ENCODE measurements around the gene KMT2B. TPM values are rescaled to one million over a fixed set of nuclear protein-coding genes. Genes with fewer than 3 reads are reported as not detected.

KMT2B gene
- polyA plus RNA-seq, 1 donor from 2014 or later = 2.7 TPM

GRCh38 chr19:35727053-35727955 lies 9.5 kb downstream of the KMT2B start:
- H3K36me3 Mint-ChIP-seq = peaks cover 4% of the 10 kb centered on the region
- no peaks in the 10 kb centered on the region for H3K27me3 Mint-ChIP-seq
- no peak overlapping the region for H3K4me3 Mint-ChIP-seq
- no peaks in the 10 kb centered on the region for H3K9me3 Mint-ChIP-seq
- H3K27ac Mint-ChIP-seq = peak overlapping the region in 1 of 3 donors; percentile 46
- H3K4me1 Mint-ChIP-seq = no peaks in the 10 kb centered on the region

- no peak overlapping the region for H3K27ac Mint-ChIP-seq
- peaks cover 4% of the 10 kb centered on the region for H3K36me3 Mint-ChIP-seq
Observed at GRCh38 chr19:35727956-35728706, 10.3 kb downstream of the KMT2B start.

GRCh38 chr19:35729021-35729420 lies 11.2 kb downstream of the KMT2B start:
- Mint-ChIP-seq H3K27ac (no peak overlapping the region), H3K27me3 (no peaks in the 10 kb centered on the region), H3K9me3 (no peaks in the 10 kb centered on the region), H3K4me3 (no peak overlapping the region), H3K4me1 (no peaks in the 10 kb centered on the region), H3K36me3 (peaks cover 4% of the 10 kb centered on the region)

More at GRCh38 chr19:35727956-35728706, 10.3 kb downstream of the KMT2B start:
- Mint-ChIP-seq H3K9me3 (no peaks in the 10 kb centered on the region), H3K4me1 (no peaks in the 10 kb centered on the region), H3K27me3 (no peaks in the 10 kb centered on the region), H3K4me3 (peak overlapping the region in 1 of 4 donors; percentile 65)

GRCh38 chr19:35729763-35730162 lies 12.0 kb downstream of the KMT2B start:
- H3K36me3 Mint-ChIP-seq = peaks cover 4% of the 10 kb centered on the region
- no peaks in the 10 kb centered on the region for H3K9me3 Mint-ChIP-seq
- H3K27ac Mint-ChIP-seq = no peak overlapping the region
- H3K27me3 Mint-ChIP-seq = no peaks in the 10 kb centered on the region
- H3K4me3 Mint-ChIP-seq = no peak overlapping the region
- no peaks in the 10 kb centered on the region for H3K4me1 Mint-ChIP-seq

- peak overlapping the region in 1 of 3 donors; percentile 53 for H3K27ac Mint-ChIP-seq
- H3K36me3 Mint-ChIP-seq = peaks cover 4% of the 10 kb centered on the region
- no peaks in the 10 kb centered on the region for H3K4me1 Mint-ChIP-seq
- H3K9me3 Mint-ChIP-seq = no peaks in the 10 kb centered on the region
- H3K27me3 Mint-ChIP-seq = no peaks in the 10 kb centered on the region
- no peak overlapping the region for H3K4me3 Mint-ChIP-seq
Observed at GRCh38 chr19:35730326-35730725, 12.5 kb downstream of the KMT2B start.

- peaks cover 0 to under 1% (median under 1%) of the 10 kb centered on the region in 3 donors for H3K4me1 Mint-ChIP-seq
- no peaks in the 10 kb centered on the region for H3K9me3 Mint-ChIP-seq
- peak overlapping the region in 1 of 3 donors; percentile 95 for H3K27ac Mint-ChIP-seq
- no peaks in the 10 kb centered on the region for H3K27me3 Mint-ChIP-seq
- peaks cover 3% of the 10 kb centered on the region for H3K36me3 Mint-ChIP-seq
- H3K4me3 Mint-ChIP-seq = peak overlapping the region in 1 of 4 donors; percentile 75
Observed at GRCh38 chr19:35731353-35731752, 13.6 kb downstream of the KMT2B start.

GRCh38 chr19:35731779-35732405 lies 14.1 kb downstream of the KMT2B start:
- no peaks in the 10 kb centered on the region for H3K9me3 Mint-ChIP-seq
- peaks cover 0 to 5% (median 4%) of the 10 kb centered on the region in 3 donors for H3K4me1 Mint-ChIP-seq
- H3K27ac Mint-ChIP-seq = no peak overlapping the region
- no peaks in the 10 kb centered on the region for H3K27me3 Mint-ChIP-seq
- H3K4me3 Mint-ChIP-seq = no peak overlapping the region
- peaks cover 2% of the 10 kb centered on the region for H3K36me3 Mint-ChIP-seq

- peaks cover under 1% of the 10 kb centered on the region for H3K36me3 Mint-ChIP-seq
- no peaks in the 10 kb centered on the region for H3K27me3 Mint-ChIP-seq
Observed at GRCh38 chr19:35732540-35733179, 14.9 kb downstream of the KMT2B start.

GRCh38 chr19:35733180-35734125 lies 15.7 kb downstream of the KMT2B start:
- H3K36me3 Mint-ChIP-seq = no peaks in the 10 kb centered on the region
- H3K27ac Mint-ChIP-seq = peak overlapping the region in 1 of 3 donors; percentile 53
- no peak overlapping the region for H3K4me3 Mint-ChIP-seq
- H3K4me1 Mint-ChIP-seq = peaks cover 4 to 9% (median 9%) of the 10 kb centered on the region in 3 donors
- no peaks in the 10 kb centered on the region for H3K27me3 Mint-ChIP-seq
- H3K9me3 Mint-ChIP-seq = no peaks in the 10 kb centered on the region

More at GRCh38 chr19:35732540-35733179, 14.9 kb downstream of the KMT2B start:
- H3K9me3 Mint-ChIP-seq = no peaks in the 10 kb centered on the region
- H3K27ac Mint-ChIP-seq = no peak overlapping the region
- H3K4me3 Mint-ChIP-seq = no peak overlapping the region
- H3K4me1 Mint-ChIP-seq = peaks cover 3 to 9% (median 9%) of the 10 kb centered on the region in 3 donors

- H3K36me3 Mint-ChIP-seq = no peaks in the 10 kb centered on the region
- H3K4me3 Mint-ChIP-seq = peak overlapping the region in 1 of 4 donors; percentile 61
- peaks cover 4 to 12% (median 9%) of the 10 kb centered on the region in 3 donors for H3K4me1 Mint-ChIP-seq
- H3K27ac Mint-ChIP-seq = peak overlapping the region in 2 of 3 donors; percentile 45 to 53
- no peaks in the 10 kb centered on the region for H3K27me3 Mint-ChIP-seq
- H3K9me3 Mint-ChIP-seq = no peaks in the 10 kb centered on the region
Observed at GRCh38 chr19:35734273-35734672, 16.5 kb downstream of the KMT2B start.

- H3K4me3 Mint-ChIP-seq = peak overlapping the region in 1 of 4 donors; percentile 61
- peak overlapping the region in 2 of 3 donors; percentile 45 to 53 for H3K27ac Mint-ChIP-seq
- peaks cover 4 to 12% (median 12%) of the 10 kb centered on the region in 3 donors for H3K4me1 Mint-ChIP-seq
- H3K9me3 Mint-ChIP-seq = no peaks in the 10 kb centered on the region
- no peaks in the 10 kb centered on the region for H3K27me3 Mint-ChIP-seq
- no peaks in the 10 kb centered on the region for H3K36me3 Mint-ChIP-seq
Observed at GRCh38 chr19:35734889-35735288, 17.1 kb downstream of the KMT2B start.

GRCh38 chr19:35736913-35737886 lies 19.4 kb downstream of the KMT2B start:
- H3K27ac Mint-ChIP-seq = peak overlapping the region; percentile 24 to 86 (median 82)
- H3K4me3 Mint-ChIP-seq = peak overlapping the region in 2 of 4 donors; percentile 33 to 65
- H3K27me3 Mint-ChIP-seq = no peaks in the 10 kb centered on the region
- peaks cover 5 to 14% (median 13%) of the 10 kb centered on the region in 3 donors for H3K4me1 Mint-ChIP-seq
- no peaks in the 10 kb centered on the region for H3K9me3 Mint-ChIP-seq
- H3K36me3 Mint-ChIP-seq = peaks cover under 1% of the 10 kb centered on the region

Measured in IgD-negative memory B cell (primary cell).